HepG2 (cell line): ENCODE results near the gene DLG2. TPM values are rescaled to one million over a fixed set of nuclear protein-coding genes. Genes with fewer than 3 reads are reported as not detected.

Experiments used
- ATAC-seq: fragments of 200-7000 bp; cut with Tn5 transposase; 3 replicates; pipeline ENCODE4 v1.9.1; 2020; ENCODE audit warnings: mild to moderate bottlenecking, moderate library complexity
- BruUV-seq: library from RNA; stranded (reverse); fragments of 400-500 nt; replicated peaks from 2 replicates; lab custom pipeline; 2021; lab: Mats Ljungman, UMichigan
- CTCF ChIA-PET: fragments of 300-600 bp; formaldehyde crosslinking; extraction: SDS; loops from one replicate; lab custom pipeline; 2021; ENCODE audit warnings: low total read pairs, inconsistent platforms, low intra/inter-chr PET ratio; lab: Yijun Ruan, JAX
- POLR2A ChIA-PET: fragments of 350-600 bp; sonication (Branson Sonifier 250); formaldehyde crosslinking; loops from one replicate; lab custom pipeline; 2020; ENCODE audit warnings: antibody characterized with exemption, inconsistent platforms; lab: Yijun Ruan, JAX
- DNase-seq: peaks from one replicate; pipeline ENCODE4 v3.0.0-alpha.2; 2015; ENCODE audit warnings: low spot score
- FAIRE-seq: peaks from 3 replicates; lab custom pipeline; 2011; peaks lifted over from hg19 to GRCh38; lab: Jason Lieb, UNC
- H2AFZ ChIP-seq: one replicate; pipeline ENCODE4 v1.6.1; 2011; ENCODE audit warnings: low read length, inconsistent platforms
- H3K27ac ChIP-seq: fragments of 300-600 bp; 3 replicates; pipeline ENCODE4 v1.8.0; 2011; ENCODE audit warnings: mixed run types, mild to moderate bottlenecking, mixed read lengths, low read length, inconsistent platforms; ENCODE audit not compliant: insufficient read depth; ENCODE audit errors: extremely low read length
- H3K27me3 ChIP-seq, 2 experiments: fragments of 200-600 bp in 1 of 2; 2 replicates in 1 of 2; 3 replicates in 1 of 2; pipeline versions ENCODE4 v1.6.0 to v1.8.0; 2011; ENCODE audit warnings: low read length in 2 of 2, mild to moderate bottlenecking in 2 of 2, moderate library complexity in 2 of 2, inconsistent platforms in 1 of 2; ENCODE audit not compliant: insufficient read depth in 2 of 2, control insufficient read depth in 1 of 2
- H3K36me3 ChIP-seq, 2 experiments: fragments of 200-600 bp in 1 of 2; replicated peaks in 1 of 2; 2 replicates in 1 of 2; 3 replicates in 1 of 2; pipeline versions ENCODE4 v1.5.1 to v1.8.0; 2011; ENCODE audit warnings: low read length in 2 of 2, inconsistent platforms in 1 of 2; ENCODE audit not compliant: insufficient read depth in 2 of 2, control insufficient read depth in 1 of 2
- H3K4me1 ChIP-seq: 2 replicates; pipeline ENCODE4 v1.5.1; 2012; ENCODE audit warnings: low read length, inconsistent platforms; ENCODE audit not compliant: insufficient read depth
- H3K4me2 ChIP-seq: 2 replicates; pipeline ENCODE4 v1.6.0; 2011; ENCODE audit warnings: low read depth, low read length, inconsistent platforms
- H3K4me3 ChIP-seq, 3 experiments: fragments of 200-600 bp in 1 of 3; sonication (generic), shearing (Covaris generic) in 1 of 3; replicated peaks in 1 of 3; 2 replicates each; pipeline ENCODE4 v1.5.1; 2011 to 2016; ENCODE audit warnings: low read length in 3 of 3, inconsistent platforms in 2 of 3, low read depth in 2 of 3, mild to moderate bottlenecking in 2 of 3, control low read depth in 1 of 3, mixed read lengths in 1 of 3; ENCODE audit not compliant: insufficient read depth in 1 of 3
- H3K79me2 ChIP-seq: one replicate; pipeline ENCODE4 v1.6.1; 2011; ENCODE audit warnings: low read length, inconsistent platforms; ENCODE audit not compliant: insufficient read depth
- H3K9ac ChIP-seq: 2 replicates; pipeline ENCODE4 v1.6.0; 2011; ENCODE audit warnings: mild to moderate bottlenecking, low read depth, low read length, inconsistent platforms; ENCODE audit not compliant: insufficient read depth
- H3K9me3 ChIP-seq: 2 replicates; pipeline ENCODE4 v1.5.1; 2012; ENCODE audit warnings: mild to moderate bottlenecking, low read length
- H4K20me1 ChIP-seq: 2 replicates; pipeline ENCODE4 v1.6.0; 2011; ENCODE audit warnings: inconsistent platforms, mild to moderate bottlenecking, low read length, moderate library complexity; ENCODE audit not compliant: insufficient read depth
- CENPX ChIP-seq: sonication (generic); formaldehyde crosslinking; IDR thresholded peaks from 2 replicates; pipeline ENCODE4 v1.9.0; 2021; ENCODE audit warnings: mild to moderate bottlenecking, missing genetic modification reagents, moderate library complexity
- DNMT3B ChIP-seq: conservative IDR thresholded peaks from 2 replicates; pipeline ENCODE4 v1.6.1; 2016; ENCODE audit warnings: missing biosample characterization, control low read depth
- FOXC1 ChIP-seq: sonication (generic); formaldehyde crosslinking; IDR thresholded peaks from 2 replicates; pipeline ENCODE4 v1.8.0; 2022; ENCODE audit warnings: mild to moderate bottlenecking, missing genetic modification reagents, borderline replicate concordance
- KDM2A ChIP-seq: sonication (generic); formaldehyde crosslinking; IDR thresholded peaks from 2 replicates; pipeline ENCODE4 v1.4.0; 2020; ENCODE audit warnings: low read depth, missing genetic modification reagents, borderline replicate concordance
- NFIB ChIP-seq: sonication (generic); formaldehyde crosslinking; IDR thresholded peaks from 2 replicates; pipeline ENCODE4 v1.9.0; 2021; ENCODE audit warnings: missing genetic modification reagents, mild to moderate bottlenecking, borderline replicate concordance
- NR2C2 ChIP-seq: sonication (generic); formaldehyde crosslinking; IDR thresholded peaks from 2 replicates; pipeline ENCODE4 v1.4.0; 2020; ENCODE audit warnings: missing genetic modification reagents, mild to moderate bottlenecking, moderate library complexity, borderline replicate concordance
- PLRG1 ChIP-seq: fragments of 450-650 bp; conservative IDR thresholded peaks from 2 replicates; pipeline ENCODE4 v1.6.1; 2016
- USF2 ChIP-seq, 2 experiments: sonication (generic) in 1 of 2; formaldehyde crosslinking in 1 of 2; IDR thresholded peaks; 2 replicates each; pipeline versions ENCODE4 v1.5.1 to v1.6.1; 2011 to 2020; ENCODE audit warnings: borderline replicate concordance in 1 of 2, low read depth in 1 of 2, low read length in 1 of 2, mild to moderate bottlenecking in 1 of 2, missing genetic modification reagents in 1 of 2, moderate library complexity in 1 of 2
- XBP1 ChIP-seq: sonication (generic); formaldehyde crosslinking; IDR thresholded peaks from 2 replicates; pipeline ENCODE4 v1.5.0; 2020; ENCODE audit warnings: missing genetic modification reagents
- ZFP41 ChIP-seq: sonication (generic); formaldehyde crosslinking; IDR thresholded peaks from 2 replicates; pipeline ENCODE4 v1.4.0; 2020; ENCODE audit warnings: mild to moderate bottlenecking, missing genetic modification reagents, borderline replicate concordance
- ZNF292 ChIP-seq: sonication (generic); formaldehyde crosslinking; IDR thresholded peaks from 2 replicates; pipeline ENCODE4 v1.8.1; 2022; ENCODE audit warnings: mild to moderate bottlenecking, low read depth, missing genetic modification reagents, borderline replicate concordance
- ZNF781 ChIP-seq: sonication (generic); formaldehyde crosslinking; IDR thresholded peaks from 2 replicates; pipeline ENCODE4 v1.5.1; 2020; ENCODE audit warnings: borderline replicate concordance, mild to moderate bottlenecking, missing genetic modification reagents; ENCODE audit errors: not compliant biosample characterization
- ZNF782 ChIP-seq: sonication (generic); formaldehyde crosslinking; IDR thresholded peaks from 2 replicates; pipeline ENCODE4 v1.4.0; 2020; ENCODE audit warnings: missing genetic modification reagents, mild to moderate bottlenecking, borderline replicate concordance
- ZNF839 ChIP-seq: sonication (generic); formaldehyde crosslinking; IDR thresholded peaks from 2 replicates; pipeline ENCODE4 v1.4.0; 2020; ENCODE audit warnings: missing genetic modification reagents, mild to moderate bottlenecking, borderline replicate concordance
- ZSCAN25 ChIP-seq: sonication (generic); formaldehyde crosslinking; IDR thresholded peaks from 2 replicates; pipeline ENCODE4 v1.8.0; 2022; ENCODE audit warnings: mild to moderate bottlenecking, missing genetic modification reagents
- WGBS: methylation state at CpG from one replicate; pipeline ENCODE4 v1.1.6; 2017; ENCODE audit warnings: low lambda C conversion rate; 5-methylcytosine and 5-hydroxymethylcytosine counted together
- in situ Hi-C: cut with HindIII; loops from 2 replicates; pipeline ENCODE4 v1.10.0; 2017; ENCODE audit warnings: low pct_unique_long_range_greater_than_20kb; ENCODE audit not compliant: extremely low pct_ligation_motif_present
- intact Hi-C: fragments of 100-400 bp; cut with micrococcal nuclease; formaldehyde crosslinking; loops from one replicate; pipeline ENCODE4 v1.10.0; 2022; ENCODE audit not compliant: unreplicated experiment
- polyA plus RNA-seq, 8 experiments: library from polyadenylated mRNA; depleted of rRNA in 3 of 8; stranded (reverse) in 7 of 8; unstranded in 1 of 8; fragments of >200 nt; fragmentation: Illumina TruSeq in 4 of 8; extraction: Trizol in 4 of 8; gene quantifications; 2 replicates each; pipeline versions ENCODE4 v1.2.1 to v1.2.3, GENCODE V29; 2011 to 2016; ENCODE audit warnings: low read depth in 4 of 8, missing spikeins in 1 of 8, mixed read lengths in 1 of 8; ENCODE audit not compliant: insufficient read depth in 1 of 8
- total RNA-seq, 5 experiments: library from RNA; depleted of rRNA; stranded (reverse); fragments of >200 nt; fragmentation: Illumina TruSeq; extraction: Trizol; gene quantifications; 2 replicates each; pipeline ENCODE4 v1.2.3, GENCODE V29; 2016; ENCODE audit warnings: low read depth in 1 of 5
- TF ChIP-seq, protein P1 (sequence below): sonication (generic); formaldehyde crosslinking; IDR thresholded peaks from 2 replicates; pipeline ENCODE4 v1.4.0; 2020; ENCODE audit warnings: mild to moderate bottlenecking, low read depth, missing genetic modification reagents
- TF ChIP-seq, protein P2 (sequence below): IDR thresholded peaks from 2 replicates; pipeline ENCODE4 v1.6.1; 2016; ENCODE audit warnings: low read depth, control low read depth

DLG2 gene
- total and polyA plus RNA-seq, 2 of the 13 experiments (the other 11 are each of a cell fraction or from before 2014, with no cell fraction given): 0.46 to 1.0 TPM

- no peak overlapping the region for H3K4me2 ChIP-seq
- intact Hi-C loops: no loop called here
- H2AFZ ChIP-seq: no peak overlapping the region
- H3K36me3 ChIP-seq: no peaks in the 10 kb centered on the region
- no peaks in the 10 kb centered on the region for H3K9me3 ChIP-seq
- ATAC-seq: no peak
- no peaks in the 10 kb centered on the region for H3K79me2 ChIP-seq
- no peak overlapping the region for H3K4me3 ChIP-seq
- H3K9ac ChIP-seq: no peak overlapping the region
- TF ChIP-seq ZSCAN25 (CRISPR knock-in tag) (no peak), ZNF292 (CRISPR knock-in tag) (no peak), ZNF782 (CRISPR knock-in tag) (no peak), FOXC1 (CRISPR knock-in tag) (no peak), DNMT3B (CRISPR knock-in tag) (no peak), CENPX (CRISPR knock-in tag) (no peak), ZFP41 (CRISPR knock-in tag) (no peak), NR2C2 (CRISPR knock-in tag) (no peak), ZNF839 (CRISPR knock-in tag) (no peak), XBP1 (CRISPR knock-in tag) (no peak), KDM2A (CRISPR knock-in tag) (no peak), NFIB (CRISPR knock-in tag) (no peak), ZNF781 (no peak), PLRG1 (no peak), USF2 (IDR thresholded peaks at IDR 0.05; ENCODE audit: low read depth, low read length) (no peak), USF2 (CRISPR knock-in tag; IDR thresholded peaks at IDR 0.05; ENCODE audit: borderline replicate concordance) (no peak)
- TF ChIP-seq, protein P1, sequence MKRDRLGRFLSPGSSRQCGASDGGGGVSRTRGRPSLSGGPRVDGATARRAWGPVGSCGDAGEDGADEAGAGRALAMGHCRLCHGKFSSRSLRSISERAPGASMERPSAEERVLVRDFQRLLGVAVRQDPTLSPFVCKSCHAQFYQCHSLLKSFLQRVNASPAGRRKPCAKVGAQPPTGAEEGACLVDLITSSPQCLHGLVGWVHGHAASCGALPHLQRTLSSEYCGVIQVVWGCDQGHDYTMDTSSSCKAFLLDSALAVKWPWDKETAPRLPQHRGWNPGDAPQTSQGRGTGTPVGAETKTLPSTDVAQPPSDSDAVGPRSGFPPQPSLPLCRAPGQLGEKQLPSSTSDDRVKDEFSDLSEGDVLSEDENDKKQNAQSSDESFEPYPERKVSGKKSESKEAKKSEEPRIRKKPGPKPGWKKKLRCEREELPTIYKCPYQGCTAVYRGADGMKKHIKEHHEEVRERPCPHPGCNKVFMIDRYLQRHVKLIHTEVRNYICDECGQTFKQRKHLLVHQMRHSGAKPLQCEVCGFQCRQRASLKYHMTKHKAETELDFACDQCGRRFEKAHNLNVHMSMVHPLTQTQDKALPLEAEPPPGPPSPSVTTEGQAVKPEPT (CRISPR knock-in tag): no peak
- TF ChIP-seq, protein P2, sequence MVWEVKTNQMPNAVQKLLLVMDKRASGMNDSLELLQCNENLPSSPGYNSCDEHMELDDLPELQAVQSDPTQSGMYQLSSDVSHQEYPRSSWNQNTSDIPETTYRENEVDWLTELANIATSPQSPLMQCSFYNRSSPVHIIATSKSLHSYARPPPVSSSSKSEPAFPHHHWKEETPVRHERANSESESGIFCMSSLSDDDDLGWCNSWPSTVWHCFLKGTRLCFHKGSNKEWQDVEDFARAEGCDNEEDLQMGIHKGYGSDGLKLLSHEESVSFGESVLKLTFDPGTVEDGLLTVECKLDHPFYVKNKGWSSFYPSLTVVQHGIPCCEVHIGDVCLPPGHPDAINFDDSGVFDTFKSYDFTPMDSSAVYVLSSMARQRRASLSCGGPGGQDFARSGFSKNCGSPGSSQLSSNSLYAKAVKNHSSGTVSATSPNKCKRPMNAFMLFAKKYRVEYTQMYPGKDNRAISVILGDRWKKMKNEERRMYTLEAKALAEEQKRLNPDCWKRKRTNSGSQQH: no peak
- CTCF ChIA-PET: no interaction called here
- H3K27ac ChIP-seq: no peak overlapping the region
- in situ Hi-C loops: no loop called here
- H4K20me1 ChIP-seq: no peaks in the 10 kb centered on the region
- no peaks in the 10 kb centered on the region for H3K4me1 ChIP-seq
- no TSS peak for BruUV-seq
- FAIRE-seq: no peak
- no peaks in the 10 kb centered on the region for H3K27me3 ChIP-seq
- no peak for DNase-seq
- POLR2A ChIA-PET: no interaction called here
- WGBS: 5% methylated on average over 2 of the region's 2 CpGs
Measured at GRCh38 chr11:84969103-84969502, 658.0 kb downstream of the DLG2 start.
